Activated T-helper 1 cell treated with anti-CD3 and anti-CD28 coated beads, Interleukin-12 subunit alpha, Interleukin-12 subunit beta, Interleukin-2, Interleukin-4 antibody, amounts not matched to agents 30 ng/mL and 10 ng/mL and 1 ng/mL, durations not matched to agents 14 hours and 24 hours and 36 hours (primary cell): ENCODE data around the gene FRMD4A. TPM values are rescaled to one million over a fixed set of nuclear protein-coding genes. Genes with fewer than 3 reads are reported as not detected.

Experiments used
- DNase-seq: peaks from one replicate; pipeline ENCODE4 v3.0.0; 2021; ENCODE audit warnings: low spot score
- H3K27ac Mint-ChIP-seq: one replicate; pipeline ENCODE4 v1.8.0; 2021; ENCODE audit warnings: mild to moderate bottlenecking, mixed read lengths
- H3K27me3 Mint-ChIP-seq: one replicate; pipeline ENCODE4 v1.8.0; 2022; ENCODE audit warnings: mild to moderate bottlenecking, moderate library complexity, mixed read lengths; ENCODE audit not compliant: insufficient read depth
- H3K36me3 Mint-ChIP-seq: one replicate; pipeline ENCODE4 v1.8.0; 2021; ENCODE audit warnings: low read depth, mixed read lengths
- H3K4me1 Mint-ChIP-seq: one replicate; pipeline ENCODE4 v1.8.0; 2021; ENCODE audit warnings: low read depth, mixed read lengths
- H3K4me3 Mint-ChIP-seq: one replicate; pipeline ENCODE4 v1.8.0; 2021; ENCODE audit warnings: mild to moderate bottlenecking, moderate library complexity, mixed read lengths
- H3K9me3 Mint-ChIP-seq: one replicate; pipeline ENCODE4 v1.8.0; 2021; ENCODE audit warnings: mixed read lengths
- intact Hi-C: fragments of 100-400 bp; cut with micrococcal nuclease; formaldehyde crosslinking; loops from one replicate; pipeline ENCODE4 v1.15.1; 2024
- total RNA-seq: library from RNA; stranded (reverse); gene quantifications from 2 replicates; pipeline ENCODE4 v1.2.3, GENCODE V29; 2022

The FRMD4A gene
- total RNA-seq, 1 donor from 2014 or later = 0.31 TPM

DNA sequence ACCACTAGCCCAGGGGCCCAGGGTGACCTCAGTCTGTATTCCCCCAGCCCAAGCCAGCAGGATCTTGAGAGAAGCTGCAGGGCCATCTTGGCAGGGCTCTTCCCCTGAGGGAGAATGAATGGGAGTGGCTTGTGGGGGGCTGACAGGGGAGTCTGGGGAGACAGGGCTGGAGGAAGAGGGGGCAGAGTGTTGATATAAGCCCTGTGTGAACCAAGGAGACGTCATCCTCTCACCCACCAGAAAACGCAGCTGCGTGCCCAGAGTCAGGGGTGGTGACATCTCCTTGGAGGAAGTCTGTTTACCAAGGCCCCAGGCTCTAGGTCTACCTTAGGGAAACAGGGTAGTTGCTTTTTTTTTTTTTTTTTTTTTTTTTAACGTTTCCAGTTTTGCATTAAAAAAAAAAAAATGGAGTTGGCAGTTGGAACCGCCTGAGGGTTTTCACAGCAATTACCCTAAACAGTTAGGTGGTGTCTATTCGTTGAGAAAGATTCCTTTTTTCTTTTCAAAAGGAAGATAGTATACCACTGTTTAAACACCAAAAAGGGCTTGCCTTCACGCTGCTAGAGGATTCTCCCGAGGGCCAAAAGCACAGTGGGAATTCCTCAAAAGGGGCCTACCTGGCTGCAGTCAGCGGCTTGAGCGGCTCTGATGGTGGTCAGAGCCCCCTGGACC is 630.1 kb downstream of the FRMD4A start:
- H3K9me3 Mint-ChIP-seq = no peaks in the 10 kb centered on the region
- intact Hi-C loops = no loop called here
- no peak overlapping the region for H3K4me3 Mint-ChIP-seq
- DNase-seq = no peak
- no peak overlapping the region for H3K27ac Mint-ChIP-seq
- no peaks in the 10 kb centered on the region for H3K4me1 Mint-ChIP-seq
- no peaks in the 10 kb centered on the region for H3K36me3 Mint-ChIP-seq
- H3K27me3 Mint-ChIP-seq = peaks cover 14% of the 10 kb centered on the region

DNA sequence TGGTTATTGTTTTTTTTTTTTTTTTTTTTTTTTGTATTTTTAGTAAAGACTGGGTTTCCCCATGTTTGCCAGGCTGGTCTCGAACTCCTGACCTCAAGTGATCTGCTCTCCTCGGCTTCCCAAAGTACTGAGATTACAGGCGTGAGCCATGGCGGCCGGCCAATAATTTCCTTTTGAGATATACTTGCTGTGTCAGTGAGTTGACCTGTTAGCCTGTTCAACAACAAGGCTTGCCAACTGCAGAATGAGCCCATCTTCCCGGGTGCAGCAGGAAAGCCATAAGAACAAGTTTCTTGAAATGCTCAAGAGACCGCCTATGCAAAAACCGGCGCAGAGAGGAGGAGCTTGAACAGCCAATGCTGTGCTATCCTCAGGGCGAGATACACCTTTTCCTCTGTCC is 631.5 kb downstream of the FRMD4A start:
- no peak for DNase-seq
- intact Hi-C loops = no loop called here
- no peak overlapping the region for H3K27ac Mint-ChIP-seq
- no peaks in the 10 kb centered on the region for H3K36me3 Mint-ChIP-seq
- no peaks in the 10 kb centered on the region for H3K4me1 Mint-ChIP-seq
- no peak overlapping the region for H3K4me3 Mint-ChIP-seq
- H3K27me3 Mint-ChIP-seq = peaks cover 3% of the 10 kb centered on the region
- H3K9me3 Mint-ChIP-seq = no peaks in the 10 kb centered on the region

DNA sequence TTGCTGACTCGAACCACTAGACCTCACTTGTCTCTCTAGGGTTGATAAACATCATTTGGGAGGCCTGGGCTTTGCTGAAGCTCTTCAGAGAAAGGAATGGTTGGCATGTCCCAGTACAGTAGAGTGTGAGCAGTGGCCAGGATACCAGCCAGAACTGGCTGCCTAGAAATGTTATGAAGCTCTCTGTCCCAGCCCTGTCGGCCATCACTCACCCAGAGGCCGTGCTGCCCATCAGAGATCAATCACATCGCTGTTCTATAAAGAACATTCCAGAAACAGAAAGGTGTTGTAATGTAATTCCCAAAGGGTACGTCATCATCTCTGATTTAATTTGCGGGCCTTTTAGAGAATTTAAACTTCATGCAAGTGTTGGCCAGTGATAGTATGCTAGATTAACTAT is 632.5 kb downstream of the FRMD4A start:
- Mint-ChIP-seq H3K27ac (no peak overlapping the region), H3K4me1 (no peaks in the 10 kb centered on the region), H3K36me3 (no peaks in the 10 kb centered on the region), H3K9me3 (no peaks in the 10 kb centered on the region), H3K27me3 (peaks cover 3% of the 10 kb centered on the region), H3K4me3 (no peak overlapping the region)
- DNase-seq = no peak
- intact Hi-C loops = no loop called here

- H3K27me3 Mint-ChIP-seq = peaks cover 3% of the 10 kb centered on the region
- no peak overlapping the region for H3K27ac Mint-ChIP-seq
- DNase-seq = no peak
- no peak overlapping the region for H3K4me3 Mint-ChIP-seq
- intact Hi-C loops = no loop called here
- no peaks in the 10 kb centered on the region for H3K4me1 Mint-ChIP-seq
- no peaks in the 10 kb centered on the region for H3K9me3 Mint-ChIP-seq
- no peaks in the 10 kb centered on the region for H3K36me3 Mint-ChIP-seq
These were observed 634.7 kb downstream of the FRMD4A start for GRCh38 chr10:13696071-13696470.

DNA sequence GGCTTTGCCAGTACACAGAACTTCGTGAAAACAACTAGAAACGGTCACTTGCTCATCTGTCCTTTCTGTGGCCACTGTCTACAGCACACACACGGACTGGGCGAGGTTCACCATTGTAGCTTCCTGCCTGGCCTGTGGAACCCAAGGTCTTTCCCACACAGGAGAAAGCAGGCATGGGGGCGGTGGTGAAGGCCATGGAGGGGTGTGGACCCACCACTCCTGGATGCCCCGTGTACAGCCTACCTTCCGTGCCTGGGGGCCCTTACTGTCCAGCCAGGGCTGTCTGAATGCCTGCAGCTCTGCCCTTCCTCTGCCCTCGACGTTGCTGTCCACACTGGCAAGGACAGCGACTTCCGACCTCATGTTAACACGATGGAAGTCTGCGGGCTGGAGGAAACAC is 635.1 kb downstream of the FRMD4A start:
- Mint-ChIP-seq H3K9me3 (no peaks in the 10 kb centered on the region), H3K4me3 (no peak overlapping the region), H3K36me3 (no peaks in the 10 kb centered on the region), H3K27me3 (peaks cover 3% of the 10 kb centered on the region), H3K27ac (no peak overlapping the region), H3K4me1 (no peaks in the 10 kb centered on the region)
- intact Hi-C loops = no loop called here
- no peak for DNase-seq

DNA sequence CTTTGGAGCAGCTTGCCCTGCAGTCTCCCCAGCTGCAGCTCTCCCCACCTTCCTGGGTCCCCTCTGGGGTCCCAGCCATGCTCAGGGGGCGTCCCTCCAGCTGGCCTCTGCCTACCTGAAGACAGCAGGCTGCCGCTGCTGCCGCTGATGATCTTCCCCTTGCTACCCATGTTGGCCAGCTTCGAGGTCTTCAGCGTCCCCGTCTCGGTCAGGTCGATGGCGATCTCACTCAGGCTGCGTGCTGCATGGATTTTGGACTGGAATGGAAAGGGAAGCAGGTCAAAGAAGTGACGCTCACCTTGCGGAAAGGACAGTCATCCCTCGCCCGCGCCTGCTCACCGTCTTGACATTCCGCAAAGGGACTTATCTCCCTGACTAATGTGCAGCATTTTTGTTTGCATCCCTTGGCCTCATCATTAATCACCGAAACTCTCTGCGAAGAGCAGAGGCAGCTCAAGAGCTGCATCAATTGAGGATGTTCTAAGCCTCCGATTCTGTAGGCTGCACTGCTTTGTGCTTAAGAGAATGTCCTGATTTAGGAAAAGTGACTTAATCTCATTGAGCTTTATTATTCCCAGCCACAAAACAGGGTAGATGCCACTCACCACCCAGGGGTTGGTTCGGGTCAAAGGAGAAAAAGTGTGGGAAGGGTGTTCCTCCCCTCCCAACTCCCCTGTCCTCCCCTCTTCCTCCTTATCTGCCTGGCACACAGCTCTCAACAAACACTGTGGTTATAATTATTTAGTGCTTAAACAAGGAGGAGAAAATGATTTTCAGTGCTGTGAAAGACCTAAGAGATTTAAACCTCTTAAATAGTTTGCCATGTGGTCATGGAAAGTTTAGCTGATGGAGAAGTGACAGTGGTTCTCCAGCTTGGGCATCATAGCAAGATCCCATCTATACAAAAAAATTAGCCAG is 636.7 kb downstream of the FRMD4A start:
- Mint-ChIP-seq H3K27me3 (no peaks in the 10 kb centered on the region), H3K36me3 (no peaks in the 10 kb centered on the region), H3K27ac (no peak overlapping the region), H3K9me3 (no peaks in the 10 kb centered on the region), H3K4me3 (no peak overlapping the region), H3K4me1 (no peaks in the 10 kb centered on the region)
- intact Hi-C loops = no loop called here
- DNase-seq = no peak

DNA sequence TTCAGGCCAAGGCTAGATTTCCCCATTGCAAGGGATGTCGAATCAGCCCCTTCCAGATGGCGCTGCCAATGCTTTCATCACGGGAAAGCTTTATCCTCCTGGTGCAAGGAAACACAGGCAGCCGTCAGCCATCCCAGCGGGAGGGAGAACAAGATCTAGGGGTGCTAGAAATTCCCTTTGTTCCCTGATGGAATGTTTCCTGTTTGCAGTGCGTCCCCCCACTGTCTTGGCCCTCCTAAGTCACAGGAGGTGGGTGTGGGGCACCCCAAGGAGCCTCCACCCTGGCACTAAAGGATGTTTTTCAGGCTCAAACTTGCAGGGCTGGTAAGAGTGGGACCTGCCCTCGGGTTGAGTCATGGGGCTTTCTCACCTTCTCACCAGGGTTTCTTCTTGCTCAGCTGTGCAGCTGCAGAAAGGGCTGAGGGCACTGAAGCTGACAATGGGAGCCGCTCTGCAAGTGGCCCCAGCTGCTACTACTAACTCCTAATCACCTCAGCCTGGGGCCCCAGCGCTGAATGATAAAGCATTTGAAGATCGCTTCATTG is 640.4 kb downstream of the FRMD4A start:
- intact Hi-C loops = no loop called here
- H3K36me3 Mint-ChIP-seq = no peaks in the 10 kb centered on the region
- no peaks in the 10 kb centered on the region for H3K9me3 Mint-ChIP-seq
- no peak overlapping the region for H3K4me3 Mint-ChIP-seq
- no peaks in the 10 kb centered on the region for H3K4me1 Mint-ChIP-seq
- no peak for DNase-seq
- peaks cover 3% of the 10 kb centered on the region for H3K27me3 Mint-ChIP-seq
- no peak overlapping the region for H3K27ac Mint-ChIP-seq

DNA sequence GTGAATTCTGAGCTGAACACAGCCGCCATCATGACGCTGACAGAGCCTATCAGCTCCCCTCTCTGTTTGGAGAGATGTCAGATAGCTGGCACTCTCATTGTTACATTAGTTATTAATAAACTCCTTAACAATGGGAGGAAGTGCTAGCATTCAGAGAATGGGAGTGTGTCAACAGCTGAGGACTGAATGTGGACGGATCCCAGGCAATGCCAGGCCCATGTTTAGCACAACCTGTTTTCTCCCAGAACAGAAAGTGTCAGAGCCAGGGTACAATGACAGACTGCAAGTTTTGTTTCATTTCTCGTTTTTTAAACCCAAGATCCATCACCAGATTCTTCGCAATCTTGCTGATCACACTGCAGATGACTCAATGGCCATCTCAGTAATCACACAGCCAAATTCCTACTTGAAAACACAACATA is 644.4 kb downstream of the FRMD4A start:
- H3K36me3 Mint-ChIP-seq = no peaks in the 10 kb centered on the region
- H3K27ac Mint-ChIP-seq = no peak overlapping the region
- H3K4me1 Mint-ChIP-seq = no peaks in the 10 kb centered on the region
- no peak overlapping the region for H3K4me3 Mint-ChIP-seq
- peaks cover 5% of the 10 kb centered on the region for H3K27me3 Mint-ChIP-seq
- intact Hi-C loops = no loop called here
- H3K9me3 Mint-ChIP-seq = no peaks in the 10 kb centered on the region
- DNase-seq = no peak

DNA sequence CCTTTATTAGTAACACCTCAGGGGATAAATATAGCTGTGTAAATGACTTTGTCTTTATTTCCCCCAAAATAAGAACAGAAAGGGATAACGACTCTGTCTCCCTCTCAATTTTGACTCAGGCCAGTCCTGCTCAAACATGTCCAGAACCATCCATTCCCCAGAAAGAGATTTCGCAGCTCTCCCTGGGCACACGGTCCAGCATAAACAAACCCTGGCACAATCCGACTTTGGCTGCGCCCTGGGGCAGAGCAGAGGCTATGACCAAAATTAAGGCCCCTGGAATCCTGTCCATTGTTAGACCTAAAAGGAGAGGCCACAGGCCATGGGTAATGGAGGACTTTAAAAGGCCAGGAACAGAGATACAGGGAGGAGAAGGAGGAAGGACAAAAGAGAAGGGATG is 644.8 kb downstream of the FRMD4A start:
- no peaks in the 10 kb centered on the region for H3K9me3 Mint-ChIP-seq
- DNase-seq = no peak
- H3K27me3 Mint-ChIP-seq = peaks cover 5% of the 10 kb centered on the region
- H3K27ac Mint-ChIP-seq = no peak overlapping the region
- H3K36me3 Mint-ChIP-seq = no peaks in the 10 kb centered on the region
- H3K4me1 Mint-ChIP-seq = no peaks in the 10 kb centered on the region
- intact Hi-C loops = no loop called here
- no peak overlapping the region for H3K4me3 Mint-ChIP-seq

GRCh38 chr10:13684806-13685482 is 645.8 kb downstream of the FRMD4A start:
- Mint-ChIP-seq H3K27ac (no peak overlapping the region), H3K4me3 (no peak overlapping the region), H3K36me3 (no peaks in the 10 kb centered on the region), H3K9me3 (no peaks in the 10 kb centered on the region), H3K4me1 (no peaks in the 10 kb centered on the region), H3K27me3 (peaks cover 5% of the 10 kb centered on the region)
- no peak for DNase-seq
- intact Hi-C loops = no loop called here

DNA sequence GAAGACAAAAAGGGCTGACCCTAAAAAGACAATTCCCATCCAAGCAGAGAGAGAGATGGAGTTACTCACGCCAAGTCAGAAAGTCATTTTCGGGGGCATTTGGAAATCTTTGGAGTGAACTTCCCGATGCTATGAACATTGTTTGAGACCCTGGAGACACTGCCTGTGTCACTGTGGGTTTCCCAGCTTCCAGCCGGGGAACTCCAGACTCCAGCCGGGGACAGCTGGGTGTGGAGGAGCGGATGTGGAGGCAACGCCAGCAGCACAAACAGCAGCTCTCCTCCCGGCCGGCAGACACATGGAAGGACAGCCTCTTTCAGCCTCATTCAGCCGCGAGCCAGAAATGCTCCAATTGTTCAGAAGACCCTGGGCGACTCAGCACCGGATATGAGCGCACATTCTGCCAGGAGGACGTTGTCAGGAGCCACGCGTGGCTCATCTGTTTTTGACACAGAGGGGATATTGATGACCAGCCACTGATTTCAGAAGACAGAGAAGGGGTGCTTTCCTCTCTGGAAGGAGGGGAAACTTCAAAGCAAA is 646.4 kb downstream of the FRMD4A start:
- no peaks in the 10 kb centered on the region for H3K9me3 Mint-ChIP-seq

DNA sequence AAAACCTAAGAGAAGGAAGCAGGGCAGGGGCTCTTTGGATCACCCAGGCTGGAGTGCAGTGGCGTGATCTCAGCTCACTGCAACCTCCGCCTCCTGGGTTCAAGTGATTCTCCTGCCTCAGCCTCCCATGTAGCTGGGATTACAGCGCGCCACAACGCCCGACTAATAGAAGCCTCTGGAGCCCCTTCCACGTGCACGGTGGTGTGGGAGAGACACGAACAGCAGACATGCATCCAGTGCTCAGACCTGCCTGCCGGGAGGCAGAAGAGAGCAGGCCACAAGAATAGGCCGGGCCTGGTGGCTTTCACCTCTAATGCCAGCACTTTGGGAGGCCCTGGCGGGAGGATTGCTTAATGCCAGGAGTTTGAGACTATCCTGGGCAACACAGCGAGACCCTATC is 647.7 kb downstream of the FRMD4A start:
- intact Hi-C loops = no loop called here
- Mint-ChIP-seq H3K4me3 (no peak overlapping the region), H3K36me3 (no peaks in the 10 kb centered on the region), H3K27me3 (peaks cover 6% of the 10 kb centered on the region), H3K4me1 (no peaks in the 10 kb centered on the region), H3K9me3 (no peaks in the 10 kb centered on the region), H3K27ac (no peak overlapping the region)
- no peak for DNase-seq

More for the DNA sequence above, 646.4 kb downstream of the FRMD4A start:
- no peak for DNase-seq
- no peak overlapping the region for H3K4me3 Mint-ChIP-seq
- no peaks in the 10 kb centered on the region for H3K4me1 Mint-ChIP-seq
- no peak overlapping the region for H3K27ac Mint-ChIP-seq
- intact Hi-C loops = no loop called here
- H3K27me3 Mint-ChIP-seq = peaks cover 6% of the 10 kb centered on the region
- no peaks in the 10 kb centered on the region for H3K36me3 Mint-ChIP-seq
